Measurements from ENCODE around the gene PRXL2B.
"Not testable (repeated sequence)": the region's sequence is repeated elsewhere in the genome, so short reads cannot be mapped to it uniquely, and the experiment has no call there.

PRXL2B gene

GRCh38 chr1:2614145-2614544, 27.6 kb downstream of the PRXL2B start:
- DNase-seq: no peak

- no peak for DNase-seq
Observed at GRCh38 chr1:2617971-2618470, 31.4 kb downstream of the PRXL2B start.

- DNase-seq: no peak
Observed at GRCh38 chr1:2623571-2624337, 37.2 kb downstream of the PRXL2B start.

GRCh38 chr1:2624735-2625300, 38.2 kb downstream of the PRXL2B start:
- DNase-seq: no peak

GRCh38 chr1:2625311-2625710, 38.7 kb downstream of the PRXL2B start:
- no peak for DNase-seq

- not testable (repeated sequence) for DNase-seq
Observed at GRCh38 chr1:2625748-2626147, 39.2 kb downstream of the PRXL2B start.

GRCh38 chr1:2627746-2628145, 41.2 kb downstream of the PRXL2B start:
- no peak for DNase-seq

- no peak for DNase-seq
Observed at GRCh38 chr1:2628191-2628932, 41.8 kb downstream of the PRXL2B start.

GRCh38 chr1:2628933-2629626, 42.5 kb downstream of the PRXL2B start:
- no peak for DNase-seq

- DNase-seq: no peak
Observed at GRCh38 chr1:2629627-2630497, 43.3 kb downstream of the PRXL2B start.

GRCh38 chr1:2630498-2631135, 44.0 kb downstream of the PRXL2B start:
- no peak for DNase-seq

- no peak for DNase-seq
Observed at GRCh38 chr1:2631136-2632050, 44.8 kb downstream of the PRXL2B start.

- DNase-seq: no peak
Observed at GRCh38 chr1:2632051-2632430, 45.5 kb downstream of the PRXL2B start.

- DNase-seq: no peak
Observed at GRCh38 chr1:2632561-2633361, 46.2 kb downstream of the PRXL2B start, which contains the start of gene MMEL1. TSS of gene MMEL1 (minus strand) at chr1:2633016. CDS start at chr1:2629484, 3,532 bp downstream.

- no peak for DNase-seq
Observed at GRCh38 chr1:2633366-2633935, 46.9 kb downstream of the PRXL2B start.

GRCh38 chr1:2633936-2634491, 47.4 kb downstream of the PRXL2B start:
- no peak for DNase-seq

GRCh38 chr1:2635361-2636010, 48.9 kb downstream of the PRXL2B start:
- DNase-seq: no peak

GRCh38 chr1:2636733-2637132, 50.2 kb downstream of the PRXL2B start:
- DNase-seq: no peak

All from fibroblast of skin of abdomen (primary cell).